ENCODE results near the gene PHTF2.

The PHTF2 gene

GRCh38 chr7:77823787-77824186 lies 25.2 kb downstream of the PHTF2 start:
- H3K9me3 ChIP-seq (ENCODE audit: control insufficient read depth, insufficient read depth, low read depth, low read length), result no peaks in the 10 kb centered on the region
- H3K36me3 ChIP-seq (ENCODE audit: control insufficient read depth in 2 of 2, insufficient read depth in 1 of 2, low read length in 2 of 2), result no peaks in the 10 kb centered on the region; a peak in 1 of 3 replicates
- POLR2A ChIA-PET, result no interaction called here
- no peak for TF ChIP-seq ZNF48 (tag by site-specific recombination; IDR thresholded peaks at IDR 0.05)
- no peak for TF ChIP-seq HOXD13 (CRISPR knock-in tag; IDR thresholded peaks at IDR 0.05; ENCODE audit: borderline replicate concordance)
- no peaks in the 10 kb centered on the region for H3K4me1 ChIP-seq (ENCODE audit: control insufficient read depth, insufficient read depth, low read length)
- no peak overlapping the region for H3K27ac ChIP-seq (ENCODE audit: extremely low read depth, low read depth, low read length)
- CTCF ChIA-PET, result interaction anchor here (0.6 kb wide), 1 partner anchor 11 kb away, joined by 5 read pairs; no protein-coding TSS in a partner anchor
- no peak overlapping the region for H3K4me3 ChIP-seq (ENCODE audit: low read depth, low read length)

GRCh38 chr7:77824636-77825035 lies 26.1 kb downstream of the PHTF2 start:
- CTCF ChIA-PET, result no interaction called here
- Histone ChIP-seq H3K4me3 (ENCODE audit: low read depth, low read length) (no peak overlapping the region), H3K27ac (ENCODE audit: extremely low read depth, low read depth, low read length) (no peak overlapping the region), H3K36me3 (ENCODE audit: control insufficient read depth in 2 of 2, insufficient read depth in 1 of 2, low read length in 2 of 2) (no peaks in the 10 kb centered on the region; a peak in 1 of 3 replicates), H3K9me3 (ENCODE audit: control insufficient read depth, insufficient read depth, low read depth, low read length) (no peaks in the 10 kb centered on the region), H3K4me1 (ENCODE audit: control insufficient read depth, insufficient read depth, low read length) (no peaks in the 10 kb centered on the region)
- POLR2A ChIA-PET, result no interaction called here
- TF ChIP-seq ZNF280C (tag by site-specific recombination; IDR thresholded peaks at IDR 0.05) (no peak), GLIS1 (tag by site-specific recombination; IDR thresholded peaks at IDR 0.05) (no peak), SP3 (tag by site-specific recombination; IDR thresholded peaks at IDR 0.05) (no peak), BCL11A (tag by site-specific recombination; IDR thresholded peaks at IDR 0.05; ENCODE audit: low read depth) (no peak), ZFP3 (tag by site-specific recombination; IDR thresholded peaks at IDR 0.05; ENCODE audit: low read depth) (no peak), ZNF621 (tag by site-specific recombination; IDR thresholded peaks at IDR 0.05) (no peak), ZNF549 (tag by site-specific recombination; IDR thresholded peaks at IDR 0.05) (no peak), ZNF10 (tag by site-specific recombination; IDR thresholded peaks at IDR 0.05) (no peak), ZNF175 (tag by site-specific recombination; IDR thresholded peaks at IDR 0.05) (no peak)

GRCh38 chr7:77825131-77825530 lies 26.6 kb downstream of the PHTF2 start:
- TF ChIP-seq ZSCAN16 (tag by site-specific recombination; IDR thresholded peaks at IDR 0.05), result no peak
- no peak for TF ChIP-seq ZNF704 (tag by site-specific recombination; IDR thresholded peaks at IDR 0.05)
- TF ChIP-seq ZNF239 (tag by site-specific recombination; IDR thresholded peaks at IDR 0.05), result no peak
- TF ChIP-seq ZNF175 (tag by site-specific recombination; IDR thresholded peaks at IDR 0.05), result no peak
- TF ChIP-seq ZNF133 (tag by site-specific recombination; IDR thresholded peaks at IDR 0.05), result no peak
- TF ChIP-seq GFI1B (tag by site-specific recombination; IDR thresholded peaks at IDR 0.05), result no peak
- TF ChIP-seq BCL11B (tag by site-specific recombination; IDR thresholded peaks at IDR 0.05; ENCODE audit: low read depth), result no peak
- TF ChIP-seq ZNF654 (tag by site-specific recombination; IDR thresholded peaks at IDR 0.05; ENCODE audit: low read depth), result no peak
- no peak for TF ChIP-seq ZNF529 (tag by site-specific recombination; IDR thresholded peaks at IDR 0.05; ENCODE audit: insufficient replicate concordance)
- no peak for TF ChIP-seq ZNF138 (tag by site-specific recombination; IDR thresholded peaks at IDR 0.05; ENCODE audit: borderline replicate concordance)
- ChIA-PET CTCF (no interaction called here), POLR2A (no interaction called here)
- Histone ChIP-seq H3K36me3 (ENCODE audit: control insufficient read depth in 2 of 2, insufficient read depth in 1 of 2, low read length in 2 of 2) (no peaks in the 10 kb centered on the region; a peak in 1 of 3 replicates), H3K9me3 (ENCODE audit: control insufficient read depth, insufficient read depth, low read depth, low read length) (no peaks in the 10 kb centered on the region), H3K27ac (ENCODE audit: extremely low read depth, low read depth, low read length) (no peak overlapping the region), H3K4me3 (ENCODE audit: low read depth, low read length) (no peak overlapping the region), H3K4me1 (ENCODE audit: control insufficient read depth, insufficient read depth, low read length) (no peaks in the 10 kb centered on the region)
